Neural cell (in vitro differentiated cells): ENCODE measurements around the gene IDNK. TPM values are rescaled to one million over a fixed set of nuclear protein-coding genes. Genes with fewer than 3 reads are reported as not detected.

Source experiments
- H2AFZ ChIP-seq: fragments of 200-600, 300-800 bp; sonication (generic), shearing (Covaris generic); 2 replicates; pipeline ENCODE4 v1.6.0; 2014; ENCODE audit warnings: low read depth, mild to moderate bottlenecking, antibody characterized with exemption, low read length, moderate library complexity
- H3F3A ChIP-seq: fragments of 200-600 bp; shearing (Covaris generic); 2 replicates; pipeline ENCODE4 v1.6.1; 2016; ENCODE audit warnings: mild to moderate bottlenecking, moderate library complexity, mixed read lengths, antibody characterized with exemption, low read length; ENCODE audit not compliant: insufficient read depth, poor library complexity, severe bottlenecking
- H3K27ac ChIP-seq: fragments of 200-600, 300-800 bp; sonication (generic), shearing (Covaris generic); 2 replicates; pipeline ENCODE4 v1.5.1; 2014; ENCODE audit warnings: mild to moderate bottlenecking, low read length, moderate library complexity
- H3K27me3 ChIP-seq: fragments of 300-800, 200-600 bp; sonication (generic), shearing (Covaris generic); 2 replicates; pipeline ENCODE4 v1.6.0; 2014; ENCODE audit warnings: mild to moderate bottlenecking, low read depth, low read length, moderate library complexity; ENCODE audit not compliant: insufficient read depth
- H3K36me3 ChIP-seq: fragments of 300-800, 200-600 bp; sonication (generic), shearing (Covaris generic); 2 replicates; pipeline ENCODE4 v1.5.1; 2014; ENCODE audit warnings: mild to moderate bottlenecking, antibody characterized with exemption, low read length, moderate library complexity; ENCODE audit not compliant: insufficient read depth
- H3K4me2 ChIP-seq: fragments of 300-800, 200-600 bp; sonication (generic), shearing (Covaris generic); 2 replicates; pipeline ENCODE4 v1.6.0; 2014; ENCODE audit warnings: mild to moderate bottlenecking, low read length
- H3K4me3 ChIP-seq: fragments of 300-800, 200-600 bp; sonication (generic), shearing (Covaris generic); 2 replicates; pipeline ENCODE4 v1.5.1; 2014; ENCODE audit warnings: mild to moderate bottlenecking, low read length, moderate library complexity
- H3K79me2 ChIP-seq: fragments of 200-600 bp; shearing (Covaris generic); replicated peaks from 2 replicates; pipeline ENCODE4 v1.6.0; 2014; ENCODE audit warnings: mild to moderate bottlenecking, low read length, moderate library complexity; ENCODE audit not compliant: insufficient read depth
- H3K9ac ChIP-seq: fragments of 300-800, 200-600 bp; sonication (generic), shearing (Covaris generic); 2 replicates; pipeline ENCODE4 v1.6.1; 2016; ENCODE audit warnings: mild to moderate bottlenecking, low read length, mixed read lengths
- H3K9me2 ChIP-seq: fragments of 200-600 bp; shearing (Covaris generic); 2 replicates; pipeline ENCODE4 v1.6.1; 2016; ENCODE audit warnings: mild to moderate bottlenecking, low read length, mixed read lengths; ENCODE audit not compliant: insufficient read depth
- H3K9me3 ChIP-seq: fragments of 200-600, 300-800 bp; sonication (generic), shearing (Covaris generic); 2 replicates; pipeline ENCODE4 v1.6.1; 2016; ENCODE audit warnings: mild to moderate bottlenecking, mixed run types, low read length, moderate library complexity, mixed read lengths
- H4K20me1 ChIP-seq: fragments of 200-600 bp; shearing (Covaris generic); 2 replicates; pipeline ENCODE4 v1.6.1; 2016; ENCODE audit warnings: mild to moderate bottlenecking, mixed run types; ENCODE audit not compliant: insufficient read depth
- CTCF ChIP-seq: fragments of 450-650 bp; IDR thresholded peaks from 2 replicates; pipeline ENCODE4 v1.5.1; 2014; ENCODE audit warnings: antibody characterized with exemption, mild to moderate bottlenecking, moderate library complexity; ENCODE audit not compliant: poor library complexity, severe bottlenecking
- EP300 ChIP-seq: fragments of 450-650 bp; conservative IDR thresholded peaks from 2 replicates; pipeline ENCODE4 v1.6.1; 2014; ENCODE audit warnings: antibody characterized with exemption, mild to moderate bottlenecking, moderate library complexity; ENCODE audit not compliant: poor library complexity, severe bottlenecking
- EZH2 ChIP-seq: fragments of 200-600, 300-800 bp; shearing (Covaris generic), sonication (generic); IDR thresholded peaks from 2 replicates; pipeline ENCODE4 v1.6.1; 2014; ENCODE audit warnings: antibody characterized with exemption, low read length, borderline replicate concordance, mild to moderate bottlenecking; ENCODE audit not compliant: insufficient read depth, poor library complexity, severe bottlenecking
- MXI1 ChIP-seq: fragments of 450-650 bp; conservative IDR thresholded peaks from 2 replicates; pipeline ENCODE4 v1.6.1; 2014; ENCODE audit warnings: antibody characterized with exemption, mild to moderate bottlenecking; ENCODE audit not compliant: poor library complexity, severe bottlenecking
- POLR2AphosphoS5 ChIP-seq: IDR thresholded peaks from 2 replicates; pipeline ENCODE4 v1.6.1; 2012
- RAD21 ChIP-seq: fragments of 450-650 bp; conservative IDR thresholded peaks from 2 replicates; pipeline ENCODE4 v1.6.1; 2014; ENCODE audit warnings: antibody characterized with exemption, mild to moderate bottlenecking, moderate library complexity
- REST ChIP-seq: IDR thresholded peaks from 2 replicates; pipeline ENCODE4 v1.6.1; 2012; ENCODE audit warnings: borderline replicate concordance
- SMC3 ChIP-seq: fragments of 450-650 bp; conservative IDR thresholded peaks from 2 replicates; pipeline ENCODE4 v1.6.1; 2014; ENCODE audit warnings: antibody characterized with exemption, mild to moderate bottlenecking, moderate library complexity; ENCODE audit not compliant: poor library complexity
- TAF1 ChIP-seq: IDR thresholded peaks from 2 replicates; pipeline ENCODE4 v1.6.1; 2012; ENCODE audit warnings: low read depth
- polyA plus RNA-seq: library from polyadenylated mRNA; depleted of rRNA; stranded (reverse); fragments of >200 nt; gene quantifications from 2 replicates; pipeline ENCODE4 v1.2.3, GENCODE V29; 2014
- small RNA-seq, 3 experiments: library from RNA; depleted of rRNA; stranded (forward); fragments of <200 nt; gene quantifications; one replicate each; pipeline ENCODE3, GENCODE V24; 2012

The IDNK gene
- polyA plus RNA-seq, 1 donor from 2014 or later, result 7.5 TPM

- Histone ChIP-seq H4K20me1 (no peaks in the 10 kb centered on the region), H3K9ac (no peak overlapping the region), H3K4me2 (no peak overlapping the region), H3K9me2 (no peaks in the 10 kb centered on the region), H3K79me2 (peaks cover 98% of the 10 kb centered on the region), H2AFZ (no peak overlapping the region), H3K4me3 (no peak overlapping the region), H3K27ac (no peak overlapping the region), H3K27me3 (no peaks in the 10 kb centered on the region), H3F3A (no peaks in the 10 kb centered on the region), H3K9me3 (no peaks in the 10 kb centered on the region), H3K36me3 (no peaks in the 10 kb centered on the region)
- TF ChIP-seq TAF1 (no peak), CTCF (no peak), RAD21 (no peak), EP300 (no peak), POLR2AphosphoS5 (no peak), EZH2 (no peak), REST (no peak), SMC3 (no peak), MXI1 (no peak)
Observed at GRCh38 chr9:83691492-83691891, 68.5 kb downstream of the IDNK start.

Small RNA genes lying within 50 kb of the gene (small RNA-seq; reads per million reads assigned to genes)
- gene RNU4-15P, result 0.03 to 0.33 (median 0.03) reads per million in 3 experiments

Other genes with a start within 250 kb of the IDNK start
- gene FRMD3, start 84.7 kb upstream of the IDNK start, polyA plus RNA-seq, result 11.1 and 13.0 TPM in 2 replicates
- gene UBQLN1, start 84.8 kb downstream of the IDNK start, polyA plus RNA-seq, result 127 and 133 TPM in 2 replicates
- 6.9 and 11.0 TPM in 2 replicates for gene GKAP1, start 194.6 kb downstream of the IDNK start, polyA plus RNA-seq